Measurements from ENCODE around the gene CHODL.

DNA sequence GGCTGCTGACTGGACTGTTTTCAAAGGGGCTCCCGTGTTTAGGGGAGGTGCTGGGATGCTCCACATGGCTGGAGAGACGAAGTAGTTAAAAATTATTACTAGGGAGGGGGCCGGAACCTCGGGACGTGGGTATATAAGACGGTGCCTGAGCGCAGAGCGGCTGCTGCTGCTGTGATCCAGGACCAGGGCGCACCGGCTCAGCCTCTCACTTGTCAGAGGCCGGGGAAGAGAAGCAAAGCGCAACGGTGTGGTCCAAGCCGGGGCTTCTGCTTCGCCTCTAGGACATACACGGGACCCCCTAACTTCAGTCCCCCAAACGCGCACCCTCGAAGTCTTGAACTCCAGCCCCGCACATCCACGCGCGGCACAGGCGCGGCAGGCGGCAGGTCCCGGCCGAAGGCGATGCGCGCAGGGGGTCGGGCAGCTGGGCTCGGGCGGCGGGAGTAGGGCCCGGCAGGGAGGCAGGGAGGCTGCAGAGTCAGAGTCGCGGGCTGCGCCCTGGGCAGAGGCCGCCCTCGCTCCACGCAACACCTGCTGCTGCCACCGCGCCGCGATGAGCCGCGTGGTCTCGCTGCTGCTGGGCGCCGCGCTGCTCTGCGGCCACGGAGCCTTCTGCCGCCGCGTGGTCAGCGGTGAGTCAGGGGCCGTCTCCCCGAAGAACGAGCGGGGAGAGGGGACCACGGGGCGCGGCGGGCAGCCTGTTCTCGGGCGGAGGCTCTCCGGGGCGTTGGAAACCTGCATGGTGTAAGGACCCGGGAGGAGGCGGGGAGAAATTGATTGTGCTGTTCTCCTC, at the start of gene CHODL:
- TF ChIP-seq EZH2 (optimal IDR thresholded peaks at IDR 0.05; ENCODE audit: low read depth, low read length), result no peak
- TF ChIP-seq, protein P1, sequence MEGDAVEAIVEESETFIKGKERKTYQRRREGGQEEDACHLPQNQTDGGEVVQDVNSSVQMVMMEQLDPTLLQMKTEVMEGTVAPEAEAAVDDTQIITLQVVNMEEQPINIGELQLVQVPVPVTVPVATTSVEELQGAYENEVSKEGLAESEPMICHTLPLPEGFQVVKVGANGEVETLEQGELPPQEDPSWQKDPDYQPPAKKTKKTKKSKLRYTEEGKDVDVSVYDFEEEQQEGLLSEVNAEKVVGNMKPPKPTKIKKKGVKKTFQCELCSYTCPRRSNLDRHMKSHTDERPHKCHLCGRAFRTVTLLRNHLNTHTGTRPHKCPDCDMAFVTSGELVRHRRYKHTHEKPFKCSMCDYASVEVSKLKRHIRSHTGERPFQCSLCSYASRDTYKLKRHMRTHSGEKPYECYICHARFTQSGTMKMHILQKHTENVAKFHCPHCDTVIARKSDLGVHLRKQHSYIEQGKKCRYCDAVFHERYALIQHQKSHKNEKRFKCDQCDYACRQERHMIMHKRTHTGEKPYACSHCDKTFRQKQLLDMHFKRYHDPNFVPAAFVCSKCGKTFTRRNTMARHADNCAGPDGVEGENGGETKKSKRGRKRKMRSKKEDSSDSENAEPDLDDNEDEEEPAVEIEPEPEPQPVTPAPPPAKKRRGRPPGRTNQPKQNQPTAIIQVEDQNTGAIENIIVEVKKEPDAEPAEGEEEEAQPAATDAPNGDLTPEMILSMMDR (IDR thresholded peaks at IDR 0.05; ENCODE audit: low read length), result no peak
